Keratinocyte (primary cell): ENCODE data around the gene INPP4B. TPM values are rescaled to one million over a fixed set of nuclear protein-coding genes. Genes with fewer than 3 reads are reported as not detected.

ENCODE experiments used
- DNase-seq: peaks from one replicate; pipeline ENCODE4 v3.0.0-alpha.2; 2011; ENCODE audit warnings: low read depth, missing footprints, low spot score
- FAIRE-seq: peaks from 2 replicates; lab custom pipeline; 2011; peaks lifted over from hg19 to GRCh38; lab: Jason Lieb, UNC
- H2AFZ ChIP-seq: 2 replicates; pipeline ENCODE4 v1.6.0; 2012; ENCODE audit warnings: low read length, control low read depth, inconsistent platforms; ENCODE audit not compliant: control insufficient read depth
- H3K27ac ChIP-seq: 2 replicates; pipeline ENCODE4 v1.5.1; 2011; ENCODE audit warnings: low read length; ENCODE audit not compliant: control insufficient read depth, insufficient read depth
- H3K27me3 ChIP-seq: 3 replicates; pipeline ENCODE4 v1.6.0; 2011; ENCODE audit warnings: low read length; ENCODE audit not compliant: control insufficient read depth, insufficient read depth; ENCODE audit errors: extremely low read depth
- H3K36me3 ChIP-seq, 2 experiments: 2 replicates in 1 of 2; 3 replicates in 1 of 2; pipeline ENCODE4 v1.5.1; 2011; ENCODE audit warnings: low read length in 2 of 2, mild to moderate bottlenecking in 1 of 2; ENCODE audit not compliant: control insufficient read depth in 2 of 2, insufficient read depth in 2 of 2; ENCODE audit errors: extremely low read depth in 1 of 2
- H3K4me1 ChIP-seq: 3 replicates; pipeline ENCODE4 v1.5.1; 2011; ENCODE audit warnings: low read length; ENCODE audit not compliant: control insufficient read depth, insufficient read depth; ENCODE audit errors: extremely low read depth
- H3K4me2 ChIP-seq: 3 replicates; pipeline ENCODE4 v1.6.0; 2011; ENCODE audit warnings: low read depth, low read length; ENCODE audit not compliant: control insufficient read depth, insufficient read depth; ENCODE audit errors: extremely low read depth
- H3K4me3 ChIP-seq, 3 experiments: fragments of 200-600 bp in 1 of 3; sonication (generic) in 1 of 3; 2 replicates in 2 of 3; 3 replicates in 1 of 3; pipeline ENCODE4 v1.5.1; 2011 to 2016; ENCODE audit warnings: low read length in 3 of 3, mild to moderate bottlenecking in 3 of 3, control low read depth in 2 of 3, inconsistent platforms in 1 of 3, low read depth in 1 of 3, mixed read lengths in 1 of 3, mixed run types in 1 of 3, moderate library complexity in 1 of 3; ENCODE audit not compliant: control insufficient read depth in 2 of 3, insufficient read depth in 2 of 3; ENCODE audit errors: extremely low read depth in 1 of 3
- H3K79me2 ChIP-seq: 2 replicates; pipeline ENCODE4 v1.6.0; 2012; ENCODE audit warnings: low read length; ENCODE audit not compliant: control insufficient read depth, insufficient read depth
- H3K9ac ChIP-seq: 3 replicates; pipeline ENCODE4 v1.6.0; 2011; ENCODE audit warnings: low read length; ENCODE audit not compliant: control insufficient read depth, insufficient read depth; ENCODE audit errors: extremely low read depth
- H3K9me1 ChIP-seq: 3 replicates; pipeline ENCODE4 v1.6.0; 2011; ENCODE audit warnings: low read length; ENCODE audit not compliant: control insufficient read depth, insufficient read depth; ENCODE audit errors: extremely low read depth
- H3K9me3 ChIP-seq: 2 replicates; pipeline ENCODE4 v1.5.1; 2012; ENCODE audit warnings: low read depth, low read length; ENCODE audit not compliant: control insufficient read depth
- H4K20me1 ChIP-seq: 3 replicates; pipeline ENCODE4 v1.6.0; 2011; ENCODE audit warnings: low read length; ENCODE audit not compliant: control insufficient read depth, insufficient read depth; ENCODE audit errors: extremely low read depth
- EZH2 ChIP-seq: IDR thresholded peaks from one replicate; pipeline ENCODE4 v1.6.1; 2012; ENCODE audit warnings: inconsistent platforms, mild to moderate bottlenecking, low read length, moderate library complexity
- dilution Hi-C: fragments of 300-500 bp; cut with MboI; formaldehyde crosslinking; loops from one replicate; pipeline ENCODE4 v1.7.0; 2020; ENCODE audit warnings: low sequenced_read_pairs; ENCODE audit not compliant: extremely low pct_ligation_motif_present
- polyA plus RNA-seq, 5 experiments: library from polyadenylated mRNA; depleted of rRNA in 3 of 5; stranded (reverse) in 3 of 5; stranded (forward) in 1 of 5; unstranded in 1 of 5; fragments of >200 nt; gene quantifications; 1 replicate in 1 of 5; 2 replicates in 3 of 5; 3 replicates in 1 of 5; pipeline versions ENCODE4 v1.2.1 to v1.2.3, GENCODE V29; 2011 to 2012; ENCODE audit warnings: missing spikeins in 2 of 5, low read depth in 1 of 5, low replicate concordance in 1 of 5
- TF ChIP-seq, protein P1 (sequence below), 3 experiments: IDR thresholded peaks in 1 of 3; conservative IDR thresholded peaks in 1 of 3; optimal IDR thresholded peaks in 1 of 3; 2 replicates in 2 of 3; 3 replicates in 1 of 3; pipeline versions ENCODE3 to v1.5.1; 2011; ENCODE audit warnings: low read length in 3 of 3, mild to moderate bottlenecking in 3 of 3, moderate library complexity in 2 of 3, control low read depth in 1 of 3, inconsistent platforms in 1 of 3; ENCODE audit not compliant: insufficient read depth in 2 of 3; ENCODE audit errors: extremely low read depth in 1 of 3

INPP4B gene
- polyA plus RNA-seq, 1 donor (not counting 4 experiments of a cell fraction or from before 2014, with no cell fraction given) = 50.2 TPM

- no peaks in the 10 kb centered on the region for H3K9me1 ChIP-seq
- FAIRE-seq = no peak
- no peaks in the 10 kb centered on the region for H4K20me1 ChIP-seq
- no peak overlapping the region for H3K4me3 ChIP-seq
- H2AFZ ChIP-seq = no peak overlapping the region
- no peak overlapping the region for H3K27ac ChIP-seq
- dilution Hi-C loops = no loop called here
- H3K4me2 ChIP-seq = no peak overlapping the region
- H3K9ac ChIP-seq = no peak overlapping the region
- DNase-seq = no peak
- no peaks in the 10 kb centered on the region for H3K27me3 ChIP-seq
- no peaks in the 10 kb centered on the region for H3K79me2 ChIP-seq
- no peaks in the 10 kb centered on the region for H3K4me1 ChIP-seq
- H3K36me3 ChIP-seq = peaks cover 3 to 6% of the 10 kb centered on the region in 2 experiments
- H3K9me3 ChIP-seq = no peaks in the 10 kb centered on the region
- TF ChIP-seq, protein P1, sequence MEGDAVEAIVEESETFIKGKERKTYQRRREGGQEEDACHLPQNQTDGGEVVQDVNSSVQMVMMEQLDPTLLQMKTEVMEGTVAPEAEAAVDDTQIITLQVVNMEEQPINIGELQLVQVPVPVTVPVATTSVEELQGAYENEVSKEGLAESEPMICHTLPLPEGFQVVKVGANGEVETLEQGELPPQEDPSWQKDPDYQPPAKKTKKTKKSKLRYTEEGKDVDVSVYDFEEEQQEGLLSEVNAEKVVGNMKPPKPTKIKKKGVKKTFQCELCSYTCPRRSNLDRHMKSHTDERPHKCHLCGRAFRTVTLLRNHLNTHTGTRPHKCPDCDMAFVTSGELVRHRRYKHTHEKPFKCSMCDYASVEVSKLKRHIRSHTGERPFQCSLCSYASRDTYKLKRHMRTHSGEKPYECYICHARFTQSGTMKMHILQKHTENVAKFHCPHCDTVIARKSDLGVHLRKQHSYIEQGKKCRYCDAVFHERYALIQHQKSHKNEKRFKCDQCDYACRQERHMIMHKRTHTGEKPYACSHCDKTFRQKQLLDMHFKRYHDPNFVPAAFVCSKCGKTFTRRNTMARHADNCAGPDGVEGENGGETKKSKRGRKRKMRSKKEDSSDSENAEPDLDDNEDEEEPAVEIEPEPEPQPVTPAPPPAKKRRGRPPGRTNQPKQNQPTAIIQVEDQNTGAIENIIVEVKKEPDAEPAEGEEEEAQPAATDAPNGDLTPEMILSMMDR (optimal IDR thresholded peaks at IDR 0.05 in 1 of 3, IDR thresholded peaks at IDR 0.05 in 1 of 3, conservative IDR thresholded peaks at IDR 0.05 in 1 of 3; ENCODE audit: extremely low read depth in 1 of 3, insufficient read depth in 2 of 3, low read length in 3 of 3) = no peak
- TF ChIP-seq EZH2 = no peak
Measured at GRCh38 chr4:142065086-142065647, 780.9 kb downstream of the INPP4B start.

DNA sequence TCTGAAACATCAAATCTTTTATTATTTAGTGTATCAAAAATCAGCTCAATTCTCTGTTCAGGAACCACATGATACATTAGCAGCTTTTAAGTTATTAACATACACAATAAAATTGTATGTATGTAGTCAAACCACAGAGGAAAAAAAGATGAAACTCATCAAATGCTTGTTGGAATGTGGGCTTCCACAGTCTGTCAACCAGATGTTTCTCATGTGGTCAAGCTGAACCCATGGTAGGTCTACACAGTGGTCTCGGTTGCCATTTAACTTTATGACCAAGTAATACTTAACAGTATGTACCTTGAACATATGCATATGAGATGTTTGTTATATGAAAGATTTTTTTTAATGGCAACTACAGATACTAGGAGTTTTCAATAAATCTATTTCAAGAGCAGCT lies 781.9 kb downstream of the INPP4B start:
- no peak for DNase-seq
- Histone ChIP-seq H3K36me3 (peaks cover 3 to 6% of the 10 kb centered on the region in 2 experiments), H3K79me2 (no peaks in the 10 kb centered on the region), H4K20me1 (no peaks in the 10 kb centered on the region), H3K4me3 (no peak overlapping the region), H3K9me3 (no peaks in the 10 kb centered on the region), H3K27me3 (no peaks in the 10 kb centered on the region), H3K4me1 (no peaks in the 10 kb centered on the region), H3K27ac (no peak overlapping the region), H3K9me1 (no peaks in the 10 kb centered on the region), H3K9ac (no peak overlapping the region), H3K4me2 (no peak overlapping the region), H2AFZ (no peak overlapping the region)
- dilution Hi-C loops = no loop called here
- TF ChIP-seq, protein P1 (optimal IDR thresholded peaks at IDR 0.05 in 1 of 3, IDR thresholded peaks at IDR 0.05 in 1 of 3, conservative IDR thresholded peaks at IDR 0.05 in 1 of 3; ENCODE audit: extremely low read depth in 1 of 3, insufficient read depth in 2 of 3, low read length in 3 of 3) = no peak
- FAIRE-seq = no peak
